HG03066 (cell line): ENCODE results near the gene NCOA7.
"Not testable (repeated sequence)": the region's sequence is repeated elsewhere in the genome, so short reads cannot be mapped to it uniquely, and the experiment has no call there.

ENCODE experiments used
- ATAC-seq: cut with Tn5 transposase; IDR thresholded peaks from one replicate; pipeline ENCODE4 v1.9.1; 2021; ENCODE audit warnings: low read depth; ENCODE audit not compliant: unreplicated experiment

The NCOA7 gene

GRCh38 chr6:125831659-125832058 lies 40.9 kb downstream of the NCOA7 start:
- ATAC-seq = no peak

DNA sequence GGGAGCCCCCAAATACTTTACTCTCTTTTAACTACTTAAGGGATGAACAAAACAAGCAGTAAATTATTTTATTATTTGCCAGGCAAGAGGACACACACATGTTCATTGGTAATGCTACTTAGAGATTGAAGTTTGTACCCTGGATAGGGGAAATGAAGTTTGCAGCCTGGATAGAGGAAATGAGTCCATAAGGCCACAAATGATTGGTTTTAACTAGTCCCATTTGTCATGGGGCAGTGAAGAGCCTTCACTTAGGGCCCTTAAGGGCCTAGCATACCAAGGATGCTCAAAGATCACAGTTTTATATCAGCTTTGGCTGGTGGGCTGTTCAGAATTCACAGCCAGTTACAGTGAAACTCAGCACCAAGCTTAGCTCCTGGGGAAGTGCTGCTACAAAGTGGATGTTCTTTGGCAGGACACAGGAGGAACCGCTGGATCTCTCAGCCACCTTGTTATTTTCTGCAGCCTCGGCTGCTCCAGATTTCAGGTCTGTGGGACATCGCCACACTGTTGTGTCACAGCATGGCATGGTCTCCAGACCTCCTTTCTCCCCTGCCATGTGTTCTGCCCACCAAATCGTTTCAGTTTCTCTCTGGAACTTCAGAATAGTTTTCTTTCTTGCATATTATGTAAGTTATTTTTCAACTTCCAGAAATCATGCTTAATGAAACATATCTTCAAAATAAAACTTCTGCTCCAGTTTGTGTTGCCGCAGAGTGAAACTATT lies 41.8 kb downstream of the NCOA7 start:
- ATAC-seq = no peak

- ATAC-seq = peak; percentile 77
These were observed 43.6 kb downstream of the NCOA7 start for GRCh38 chr6:125834348-125834747.

DNA sequence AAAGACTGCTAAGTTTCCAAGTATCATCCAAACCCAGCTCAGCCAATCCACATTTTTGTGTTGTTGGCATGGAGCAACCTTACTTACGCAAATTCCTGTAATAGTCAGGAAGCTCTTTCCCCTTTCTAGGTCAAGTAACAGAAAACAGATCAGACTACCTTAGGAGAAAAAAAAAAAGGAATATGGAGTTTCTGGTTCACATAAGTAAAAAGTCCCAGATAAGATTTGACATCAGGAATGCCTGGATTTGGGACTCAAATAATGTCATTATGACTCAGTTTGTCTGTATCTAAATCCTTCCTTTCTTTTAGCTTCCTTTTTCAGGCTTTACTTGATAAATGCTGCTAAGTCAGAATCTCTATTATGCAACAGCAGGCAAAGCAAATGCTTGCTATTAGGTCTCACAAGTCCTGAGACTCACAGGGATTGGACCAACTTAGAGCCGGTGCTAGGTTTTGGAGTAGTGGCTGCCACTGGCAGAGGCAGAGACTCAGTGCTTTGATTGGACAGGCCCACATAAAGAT lies 44.5 kb downstream of the NCOA7 start:
- no peak for ATAC-seq

DNA sequence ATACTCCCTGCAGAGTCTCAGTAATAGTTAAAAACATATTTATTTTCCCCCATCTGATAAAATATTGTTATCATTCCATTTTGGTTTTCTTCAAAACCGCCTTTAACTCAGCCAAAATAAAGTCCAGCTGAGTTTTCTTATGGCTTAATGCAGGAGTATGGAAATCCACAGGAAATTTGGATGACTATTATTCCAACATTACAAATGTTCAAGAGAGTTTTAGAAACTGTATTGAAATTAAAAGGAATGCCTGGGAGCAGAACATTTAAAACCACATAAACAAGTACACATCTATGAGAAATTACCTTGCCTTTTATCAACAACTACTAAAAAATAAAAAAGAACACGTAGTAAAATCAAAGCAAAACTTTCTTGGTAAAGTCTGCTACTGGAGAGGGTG lies 45.7 kb downstream of the NCOA7 start:
- ATAC-seq = no peak

DNA sequence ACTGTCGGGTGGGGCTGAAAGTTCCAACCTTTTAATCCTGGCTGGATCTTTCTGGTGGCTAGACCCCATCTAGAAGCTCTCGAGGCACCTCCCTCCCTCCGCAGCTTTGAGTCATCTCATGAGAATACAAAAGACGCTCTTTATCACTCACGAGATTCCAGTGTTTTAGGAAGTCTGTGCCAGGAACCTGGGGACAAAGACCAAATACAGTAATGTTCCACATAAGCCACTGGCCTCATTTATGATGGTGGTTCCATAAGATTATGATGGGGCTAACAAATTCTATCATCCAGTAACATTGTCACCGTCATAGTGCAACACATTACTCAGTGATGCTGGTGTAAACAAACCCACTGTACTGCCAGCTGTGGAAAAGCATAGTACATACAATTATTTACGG lies 48.7 kb downstream of the NCOA7 start:
- no peak for ATAC-seq

DNA sequence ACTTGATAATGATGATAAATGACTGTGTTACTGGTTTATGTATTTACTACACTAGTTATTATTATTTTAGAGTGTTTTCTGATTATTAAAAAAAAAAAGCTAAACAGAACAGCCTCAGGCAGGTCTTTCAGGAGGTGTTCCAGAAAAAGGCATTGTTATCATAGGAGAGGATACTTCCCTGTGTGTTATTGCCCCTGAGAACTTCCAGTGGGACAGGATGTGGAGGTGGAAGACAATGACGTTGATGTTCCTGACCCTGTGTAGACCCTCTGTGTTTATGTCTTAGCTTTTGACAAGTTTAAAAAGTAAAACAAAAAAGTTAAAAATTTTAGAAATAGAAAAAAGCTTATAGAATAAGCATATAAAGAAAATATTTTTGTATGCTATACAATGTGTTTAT lies 49.1 kb downstream of the NCOA7 start:
- ATAC-seq = no peak

DNA sequence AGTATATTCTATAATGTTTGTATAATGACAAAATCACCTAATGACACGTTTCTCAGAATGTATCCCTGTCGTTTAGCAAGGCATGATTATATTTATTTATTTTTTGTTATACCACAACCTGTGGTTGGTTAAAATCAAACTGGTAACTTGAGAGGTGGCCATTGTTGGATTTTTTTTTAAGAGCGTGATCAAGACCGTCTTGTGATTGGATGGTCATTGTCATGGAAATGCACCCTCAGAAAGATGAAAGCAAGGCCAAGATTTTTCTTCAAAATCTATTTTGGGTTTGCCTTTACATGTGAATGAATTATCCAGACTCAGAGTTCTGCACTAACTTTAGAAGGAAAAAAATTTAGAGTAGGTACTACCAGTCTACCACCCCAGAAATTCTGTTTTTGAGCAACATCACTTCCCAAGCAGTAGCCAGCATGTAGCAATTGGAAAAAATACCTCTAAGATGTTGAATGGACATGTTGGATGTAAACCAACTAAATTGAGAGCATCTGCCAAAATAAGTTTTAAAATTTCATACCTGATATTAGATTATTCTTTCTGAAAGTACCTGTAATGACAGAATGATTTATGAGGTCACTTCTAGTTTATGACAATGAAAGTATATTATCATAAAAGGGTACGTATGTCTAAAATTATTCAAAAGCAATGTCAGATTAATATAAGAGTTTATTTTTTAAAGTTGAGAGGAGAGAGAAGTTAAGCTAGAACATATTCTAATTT lies 50.8 kb downstream of the NCOA7 start:
- no peak for ATAC-seq

GRCh38 chr6:125842091-125842626 lies 51.4 kb downstream of the NCOA7 start:
- ATAC-seq = no peak

- no peak for ATAC-seq
These were observed 52.8 kb downstream of the NCOA7 start for GRCh38 chr6:125843593-125843992.

DNA sequence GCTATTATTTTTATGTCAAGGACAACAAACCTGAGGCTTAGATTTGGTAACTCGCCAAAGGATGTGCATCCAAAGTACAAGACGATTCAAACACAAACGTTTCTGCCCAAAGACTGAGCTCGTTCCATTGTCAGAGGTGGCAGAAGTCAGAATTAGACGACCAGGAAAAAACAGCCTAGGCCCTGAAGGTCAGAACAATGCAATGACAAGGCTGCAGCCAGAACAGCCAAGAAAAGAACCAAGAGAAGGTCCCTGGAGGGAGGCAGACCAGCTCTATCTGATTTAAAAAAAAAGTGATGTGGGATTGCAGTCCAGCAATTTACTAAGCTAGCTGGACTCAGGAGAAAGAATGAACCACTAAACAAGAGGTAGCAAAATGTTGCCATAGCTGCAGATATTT lies 54.2 kb downstream of the NCOA7 start:
- ATAC-seq = no peak

DNA sequence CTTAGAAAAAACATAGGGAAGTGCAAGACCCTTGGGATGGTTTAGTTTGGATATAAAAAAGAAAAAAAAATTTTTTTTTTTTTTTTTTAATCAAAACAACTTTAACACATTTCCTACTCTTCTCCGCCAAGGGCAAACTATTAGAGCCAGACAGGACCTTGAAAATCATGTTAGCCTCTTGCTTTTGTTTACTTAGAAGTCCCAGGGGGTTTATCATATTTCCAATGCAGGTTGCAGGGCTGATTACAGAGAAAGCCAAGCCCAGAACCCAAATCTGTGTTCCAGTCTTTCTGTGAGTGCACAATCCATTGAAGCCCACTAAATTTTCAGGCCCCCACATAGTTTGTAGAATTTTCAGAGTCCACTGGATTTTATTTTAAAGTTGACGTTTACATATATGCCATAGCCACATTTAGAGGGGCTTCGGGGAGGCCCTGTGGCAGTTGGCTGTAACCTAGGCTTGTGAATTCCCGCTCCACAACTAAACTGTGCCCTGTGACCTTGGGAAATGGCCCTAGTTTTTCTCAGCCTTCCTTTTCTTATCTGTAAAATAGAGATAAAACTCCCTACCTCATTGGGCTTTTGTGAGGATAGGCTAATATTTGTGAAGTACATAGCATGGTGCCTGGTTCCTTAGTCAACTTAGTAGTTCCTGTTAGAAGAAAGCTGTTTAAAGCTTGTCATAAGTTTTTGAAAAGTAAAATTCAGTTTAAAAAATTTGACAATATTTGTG lies 55.7 kb downstream of the NCOA7 start:
- ATAC-seq = no peak

GRCh38 chr6:125848286-125848685 lies 57.5 kb downstream of the NCOA7 start:
- not testable (repeated sequence) for ATAC-seq

DNA sequence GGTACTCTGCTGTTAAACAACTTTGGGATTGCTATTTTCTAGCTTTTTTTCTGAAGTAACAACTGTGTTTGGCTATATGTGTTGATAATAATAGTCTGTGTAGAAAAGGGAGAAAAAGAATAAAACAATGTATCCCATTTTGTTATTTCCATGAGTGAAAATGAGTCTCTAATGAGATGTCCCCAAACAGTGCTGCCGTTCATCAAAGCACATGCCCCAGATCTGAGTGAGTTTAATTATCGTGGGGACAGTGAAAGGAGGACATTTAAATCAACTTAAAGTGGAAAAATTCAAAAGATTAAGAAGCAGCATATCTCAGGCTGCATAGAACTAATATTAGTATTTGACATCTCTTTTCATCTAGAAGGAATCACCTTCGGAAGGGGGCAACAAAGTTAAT lies 59.6 kb downstream of the NCOA7 start:
- no peak for ATAC-seq

DNA sequence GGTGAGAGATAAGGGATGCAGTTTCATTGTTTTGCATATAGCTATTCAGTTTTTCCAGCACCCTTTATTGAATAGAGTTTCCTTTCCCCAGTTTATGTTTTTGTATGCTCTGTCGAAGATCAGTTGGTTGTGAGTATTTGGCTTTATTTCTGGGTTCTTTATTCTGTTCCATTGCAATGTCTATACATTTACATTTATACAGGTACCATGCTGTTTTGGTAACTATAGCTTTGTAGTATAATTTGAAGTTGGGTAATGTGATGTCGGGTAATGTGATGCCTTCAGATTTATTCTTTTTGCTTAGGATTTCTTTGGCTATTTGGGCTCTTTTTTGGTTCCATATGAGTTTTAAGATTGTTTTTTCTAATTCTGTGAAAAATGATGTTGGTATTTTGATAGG lies 61.8 kb downstream of the NCOA7 start:
- no peak for ATAC-seq

DNA sequence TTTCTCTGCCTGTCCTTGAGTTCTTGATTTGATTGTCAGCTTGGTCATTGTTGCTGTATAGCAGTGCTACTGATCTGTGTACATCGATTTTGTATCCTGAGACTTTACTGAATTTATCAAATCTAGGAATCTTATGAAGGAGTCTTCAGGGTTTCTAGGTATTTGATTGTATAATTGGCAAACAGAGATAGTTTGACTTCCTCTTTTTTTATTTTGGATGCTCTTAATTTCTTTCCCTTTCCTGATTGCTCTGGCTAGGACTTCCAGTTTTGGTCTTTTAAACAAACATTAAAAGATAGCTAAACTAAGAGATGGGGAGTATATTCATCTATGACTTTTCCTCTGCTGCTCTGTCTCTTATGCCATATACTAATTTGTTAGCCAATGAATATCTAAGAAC lies 62.4 kb downstream of the NCOA7 start:
- no peak for ATAC-seq

- ATAC-seq = no peak
These were observed 63.0 kb downstream of the NCOA7 start for GRCh38 chr6:125853756-125854155.

- ATAC-seq = no peak
These were observed 63.6 kb downstream of the NCOA7 start for GRCh38 chr6:125854355-125854754.

DNA sequence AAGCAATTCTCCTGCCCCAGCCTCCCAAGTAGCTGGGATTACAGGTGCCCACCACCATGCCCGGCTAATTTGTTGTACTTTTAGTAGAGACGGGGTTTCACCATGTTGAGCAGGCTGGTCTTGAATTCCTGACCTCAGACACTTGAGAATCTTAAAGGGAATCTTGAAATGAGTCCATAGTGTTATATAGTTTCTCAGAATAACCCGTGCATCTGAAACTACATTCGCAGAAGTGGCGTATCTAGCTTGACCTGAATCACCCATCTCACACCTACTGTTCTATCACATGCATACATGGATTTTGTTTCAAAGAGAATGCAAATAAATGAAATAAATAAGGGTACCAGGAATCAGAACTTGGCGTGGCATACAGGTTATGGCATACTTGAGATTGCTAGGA lies 65.0 kb downstream of the NCOA7 start:
- ATAC-seq = no peak

DNA sequence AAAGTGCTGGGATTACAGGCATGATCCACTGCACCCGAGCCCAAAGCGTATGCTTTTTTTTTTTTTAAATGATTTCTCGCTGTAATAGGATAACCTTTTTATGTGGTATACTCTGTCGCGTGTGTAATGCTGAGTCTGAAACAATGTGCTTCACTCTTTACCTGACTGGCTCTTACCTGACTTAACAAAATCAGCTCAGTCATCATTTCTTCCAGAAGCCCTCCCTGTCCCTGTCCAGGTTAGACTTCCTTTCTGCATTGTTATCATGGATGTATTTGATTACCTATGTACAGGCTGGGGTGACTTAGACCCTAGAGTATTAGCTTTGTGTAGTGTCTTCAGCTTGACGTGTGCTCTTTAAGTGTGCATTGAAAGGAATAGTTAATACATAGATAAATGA lies 67.1 kb downstream of the NCOA7 start:
- ATAC-seq = no peak
